ENCODE data around the gene POU2F3.

Gene POU2F3

GRCh38 chr11:120260616-120261015, 20.7 kb downstream of the POU2F3 start:
- Histone ChIP-seq H2BK12ac (ENCODE audit: low read length) (no peak overlapping the region), H3K4me3 (ENCODE audit: low read depth, low read length) (no peak overlapping the region), H3K27ac (ENCODE audit: low read depth, low read length) (peak overlapping the region; percentile 30), H3K14ac (ENCODE audit: low read length) (no peak overlapping the region), H3K18ac (ENCODE audit: low read length) (no peak overlapping the region), H2AK5ac (ENCODE audit: low read length) (no peak overlapping the region), H4K8ac (ENCODE audit: low read depth, low read length) (no peak overlapping the region), H2BK120ac (ENCODE audit: insufficient read depth, low read length, poor library complexity) (no peak overlapping the region), H4K12ac (ENCODE audit: low read depth, low read length) (no peak overlapping the region), H3K36me3 (ENCODE audit: control insufficient read depth in 1 of 2, insufficient read depth in 2 of 2, low read length in 2 of 2) (no peaks in the 10 kb centered on the region), H2BK5ac (ENCODE audit: low read depth, low read length, poor library complexity) (no peak overlapping the region), H4K91ac (ENCODE audit: low read depth, low read length) (no peak overlapping the region), H3K9me3 (ENCODE audit: insufficient read depth, low read depth, low read length) (no peaks in the 10 kb centered on the region), H3K79me1 (ENCODE audit: low read length) (no peaks in the 10 kb centered on the region), H3K4ac (ENCODE audit: low read depth, low read length) (no peak overlapping the region), H3K4me1 (ENCODE audit: control insufficient read depth in 1 of 2, insufficient read depth in 2 of 2, low read length in 2 of 2) (peaks cover 3 to 8% of the 10 kb centered on the region in 2 experiments), H2AFZ (ENCODE audit: insufficient read depth, low read length, poor library complexity) (no peak overlapping the region), H3K4me2 (ENCODE audit: low read length) (no peak overlapping the region), H3K9ac (ENCODE audit: low read length) (no peak overlapping the region), H3K27me3 (ENCODE audit: insufficient read depth, low read length) (no peaks in the 10 kb centered on the region), H3K79me2 (ENCODE audit: control insufficient read depth, insufficient read depth, low read length, poor library complexity) (no peaks in the 10 kb centered on the region), H3K23ac (ENCODE audit: low read length) (no peak overlapping the region)
- WGBS (ENCODE audit: extremely low coverage, insufficient coverage, insufficient read length) = no CpG with 5 or more reads among the region's 7 CpGs
- DNase-seq = peak; percentile 58 to 72

GRCh38 chr11:120261321-120261720, 21.4 kb downstream of the POU2F3 start:
- no peak overlapping the region for H3K23ac ChIP-seq (ENCODE audit: low read length)
- no peak overlapping the region for H4K12ac ChIP-seq (ENCODE audit: low read depth, low read length)
- no peak overlapping the region for H2AFZ ChIP-seq (ENCODE audit: insufficient read depth, low read length, poor library complexity)
- no peak overlapping the region for H2BK5ac ChIP-seq (ENCODE audit: low read depth, low read length, poor library complexity)
- H3K4me2 ChIP-seq (ENCODE audit: low read length) = no peak overlapping the region
- H3K4me3 ChIP-seq (ENCODE audit: low read depth, low read length) = no peak overlapping the region
- no peak for DNase-seq
- peak overlapping the region; percentile 31 for H2BK12ac ChIP-seq (ENCODE audit: low read length)
- no peak overlapping the region for H3K9ac ChIP-seq (ENCODE audit: low read length)
- H3K4me1 ChIP-seq (ENCODE audit: control insufficient read depth in 1 of 2, insufficient read depth in 2 of 2, low read length in 2 of 2) = peaks cover 3 to 8% of the 10 kb centered on the region in 2 experiments
- peak overlapping the region; percentile 7 for H4K8ac ChIP-seq (ENCODE audit: low read depth, low read length)
- no peak overlapping the region for H3K4ac ChIP-seq (ENCODE audit: low read depth, low read length)
- H3K79me2 ChIP-seq (ENCODE audit: control insufficient read depth, insufficient read depth, low read length, poor library complexity) = no peaks in the 10 kb centered on the region
- peak overlapping the region; percentile 21 for H4K91ac ChIP-seq (ENCODE audit: low read depth, low read length)
- no peak overlapping the region for H3K27ac ChIP-seq (ENCODE audit: low read depth, low read length)
- H3K79me1 ChIP-seq (ENCODE audit: low read length) = no peaks in the 10 kb centered on the region
- no peak overlapping the region for H2AK5ac ChIP-seq (ENCODE audit: low read length)
- H3K14ac ChIP-seq (ENCODE audit: low read length) = no peak overlapping the region
- no peaks in the 10 kb centered on the region for H3K9me3 ChIP-seq (ENCODE audit: insufficient read depth, low read depth, low read length)
- no peaks in the 10 kb centered on the region for H3K27me3 ChIP-seq (ENCODE audit: insufficient read depth, low read length)
- no peak overlapping the region for H3K18ac ChIP-seq (ENCODE audit: low read length)
- no peak overlapping the region for H2BK120ac ChIP-seq (ENCODE audit: insufficient read depth, low read length, poor library complexity)
- no peaks in the 10 kb centered on the region for H3K36me3 ChIP-seq (ENCODE audit: control insufficient read depth in 1 of 2, insufficient read depth in 2 of 2, low read length in 2 of 2)

- H3K79me1 ChIP-seq (ENCODE audit: low read length) = no peaks in the 10 kb centered on the region
- H3K9me3 ChIP-seq (ENCODE audit: insufficient read depth, low read depth, low read length) = no peaks in the 10 kb centered on the region
- no peak for DNase-seq
- H3K36me3 ChIP-seq (ENCODE audit: control insufficient read depth in 1 of 2, insufficient read depth in 2 of 2, low read length in 2 of 2) = no peaks in the 10 kb centered on the region
- no peak overlapping the region for H3K9ac ChIP-seq (ENCODE audit: low read length)
- H2BK5ac ChIP-seq (ENCODE audit: low read depth, low read length, poor library complexity) = no peak overlapping the region
- H3K27me3 ChIP-seq (ENCODE audit: insufficient read depth, low read length) = no peaks in the 10 kb centered on the region
- no peak overlapping the region for H2BK120ac ChIP-seq (ENCODE audit: insufficient read depth, low read length, poor library complexity)
- no peak overlapping the region for H3K4me2 ChIP-seq (ENCODE audit: low read length)
- H3K4me1 ChIP-seq (ENCODE audit: control insufficient read depth in 1 of 2, insufficient read depth in 2 of 2, low read length in 2 of 2) = peaks cover 3 to 8% of the 10 kb centered on the region in 2 experiments
- H3K4ac ChIP-seq (ENCODE audit: low read depth, low read length) = no peak overlapping the region
- no peak overlapping the region for H3K27ac ChIP-seq (ENCODE audit: low read depth, low read length)
- H2BK12ac ChIP-seq (ENCODE audit: low read length) = no peak overlapping the region
- no peak overlapping the region for H4K12ac ChIP-seq (ENCODE audit: low read depth, low read length)
- no peak overlapping the region for H3K23ac ChIP-seq (ENCODE audit: low read length)
- 100% methylated on average over 2 of the region's 3 CpGs for WGBS (ENCODE audit: extremely low coverage, insufficient coverage, insufficient read length)
- no peaks in the 10 kb centered on the region for H3K79me2 ChIP-seq (ENCODE audit: control insufficient read depth, insufficient read depth, low read length, poor library complexity)
- no peak overlapping the region for H2AFZ ChIP-seq (ENCODE audit: insufficient read depth, low read length, poor library complexity)
- H3K18ac ChIP-seq (ENCODE audit: low read length) = no peak overlapping the region
- no peak overlapping the region for H3K14ac ChIP-seq (ENCODE audit: low read length)
- H4K8ac ChIP-seq (ENCODE audit: low read depth, low read length) = no peak overlapping the region
- no peak overlapping the region for H3K4me3 ChIP-seq (ENCODE audit: low read depth, low read length)
- H4K91ac ChIP-seq (ENCODE audit: low read depth, low read length) = no peak overlapping the region
- H2AK5ac ChIP-seq (ENCODE audit: low read length) = no peak overlapping the region
Observed at GRCh38 chr11:120261931-120262330, 22.0 kb downstream of the POU2F3 start.

GRCh38 chr11:120267319-120267718, 27.4 kb downstream of the POU2F3 start:
- Histone ChIP-seq H3K36me3 (ENCODE audit: control insufficient read depth in 1 of 2, insufficient read depth in 2 of 2, low read length in 2 of 2) (no peaks in the 10 kb centered on the region), H3K23ac (ENCODE audit: low read length) (no peak overlapping the region), H4K12ac (ENCODE audit: low read depth, low read length) (no peak overlapping the region), H2AK5ac (ENCODE audit: low read length) (no peak overlapping the region), H3K79me2 (ENCODE audit: control insufficient read depth, insufficient read depth, low read length, poor library complexity) (no peaks in the 10 kb centered on the region), H4K8ac (ENCODE audit: low read depth, low read length) (no peak overlapping the region), H3K27ac (ENCODE audit: low read depth, low read length) (no peak overlapping the region), H2AFZ (ENCODE audit: insufficient read depth, low read length, poor library complexity) (no peak overlapping the region), H3K4ac (ENCODE audit: low read depth, low read length) (no peak overlapping the region), H3K79me1 (ENCODE audit: low read length) (peaks cover 2% of the 10 kb centered on the region), H3K18ac (ENCODE audit: low read length) (no peak overlapping the region), H3K9me3 (ENCODE audit: insufficient read depth, low read depth, low read length) (no peaks in the 10 kb centered on the region), H2BK5ac (ENCODE audit: low read depth, low read length, poor library complexity) (no peak overlapping the region), H4K91ac (ENCODE audit: low read depth, low read length) (peak overlapping the region; percentile 54), H2BK12ac (ENCODE audit: low read length) (peak overlapping the region; percentile 34), H3K27me3 (ENCODE audit: insufficient read depth, low read length) (no peaks in the 10 kb centered on the region), H2BK120ac (ENCODE audit: insufficient read depth, low read length, poor library complexity) (no peak overlapping the region), H3K4me2 (ENCODE audit: low read length) (no peak overlapping the region), H3K4me3 (ENCODE audit: low read depth, low read length) (no peak overlapping the region), H3K14ac (ENCODE audit: low read length) (no peak overlapping the region), H3K4me1 (ENCODE audit: control insufficient read depth in 1 of 2, insufficient read depth in 2 of 2, low read length in 2 of 2) (peaks cover 2 to 3% of the 10 kb centered on the region in 2 experiments), H3K9ac (ENCODE audit: low read length) (no peak overlapping the region)
- no peak for DNase-seq
- WGBS (ENCODE audit: extremely low coverage, insufficient coverage, insufficient read length) = no CpG with 5 or more reads among the region's 2 CpGs
